KMS-11 (cell line): ENCODE measurements around the gene IMMP2L.

Experiments
- H2AFZ ChIP-seq: fragments of 200-600 bp; sonication (generic); 2 replicates; pipeline ENCODE4 v1.6.1; 2016; ENCODE audit warnings: antibody characterized with exemption, mixed run types, low read depth
- H3K27ac ChIP-seq: fragments of 200-600 bp; sonication (generic); 2 replicates; pipeline ENCODE4 v1.6.1; 2016; ENCODE audit warnings: mild to moderate bottlenecking, mixed run types
- H3K27me3 ChIP-seq: fragments of 200-600 bp; sonication (generic); 2 replicates; pipeline ENCODE4 v1.6.1; 2017; ENCODE audit warnings: mild to moderate bottlenecking, low read depth, mixed run types, moderate library complexity; ENCODE audit not compliant: insufficient read depth
- H3K36me3 ChIP-seq: fragments of 200-600 bp; sonication (generic); 2 replicates; pipeline ENCODE4 v1.6.1; 2017; ENCODE audit warnings: mild to moderate bottlenecking, mixed run types; ENCODE audit not compliant: insufficient read depth
- H3K4me1 ChIP-seq: fragments of 200-600 bp; sonication (generic); 2 replicates; pipeline ENCODE4 v1.6.1; 2016; ENCODE audit warnings: mild to moderate bottlenecking, low read depth, mixed run types; ENCODE audit not compliant: poor library complexity, severe bottlenecking
- H3K4me2 ChIP-seq: fragments of 200-600 bp; sonication (generic); 2 replicates; pipeline ENCODE4 v1.7.0; 2016; ENCODE audit warnings: mild to moderate bottlenecking, mixed run types
- H3K4me3 ChIP-seq: fragments of 200-600 bp; sonication (generic); IDR thresholded peaks from 2 replicates; pipeline ENCODE4 v1.6.1; 2017; ENCODE audit warnings: low read depth, low read length, mixed read lengths; ENCODE audit not compliant: insufficient read depth
- H3K79me2 ChIP-seq: fragments of 200-600 bp; sonication (generic); 2 replicates; pipeline ENCODE4 v1.6.1; 2016; ENCODE audit warnings: low read depth, mixed run types; ENCODE audit not compliant: insufficient read depth
- H3K9ac ChIP-seq: fragments of 200-600 bp; sonication (generic); 2 replicates; pipeline ENCODE4 v1.6.1; 2016; ENCODE audit warnings: mild to moderate bottlenecking, mixed run types
- H4K20me1 ChIP-seq: fragments of 200-600 bp; sonication (generic); 2 replicates; pipeline ENCODE4 v1.6.1; 2016; ENCODE audit warnings: mild to moderate bottlenecking, mixed run types; ENCODE audit not compliant: insufficient read depth
- TF ChIP-seq, protein P1 (sequence below): fragments of 200-600 bp; sonication (generic); conservative IDR thresholded peaks from 2 replicates; pipeline ENCODE4 v1.6.1; 2017; ENCODE audit warnings: low read depth, mild to moderate bottlenecking, antibody characterized with exemption, low read length, moderate library complexity, mixed read lengths

Gene IMMP2L

DNA sequence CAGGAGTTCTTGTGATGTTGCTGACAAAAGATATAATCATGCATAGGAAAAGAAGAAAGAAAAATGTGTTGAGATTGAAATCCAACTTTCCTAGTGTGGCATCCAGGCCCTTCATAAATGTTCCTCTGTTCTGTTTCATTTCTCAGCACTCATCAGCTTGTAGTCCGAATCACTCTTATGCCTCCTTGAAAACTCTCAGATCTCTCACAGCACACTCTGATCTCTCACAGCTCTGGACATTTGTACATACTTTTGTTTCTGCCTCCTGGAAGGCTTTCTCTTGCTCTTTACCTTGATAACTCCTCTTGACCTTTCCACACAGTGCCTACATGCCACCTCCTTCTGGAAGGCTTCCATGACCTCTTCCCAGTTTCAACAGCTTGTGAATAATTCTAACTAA, 880.4 kb downstream of the IMMP2L start:
- no peak overlapping the region for H3K4me3 ChIP-seq
- H3K4me2 ChIP-seq = no peak overlapping the region
- no peaks in the 10 kb centered on the region for H4K20me1 ChIP-seq
- H3K27me3 ChIP-seq = no peaks in the 10 kb centered on the region
- H3K27ac ChIP-seq = no peak overlapping the region
- no peak overlapping the region for H2AFZ ChIP-seq
- no peaks in the 10 kb centered on the region for H3K4me1 ChIP-seq
- no peaks in the 10 kb centered on the region for H3K36me3 ChIP-seq
- no peak overlapping the region for H3K9ac ChIP-seq
- H3K79me2 ChIP-seq = no peaks in the 10 kb centered on the region
- TF ChIP-seq, protein P1, sequence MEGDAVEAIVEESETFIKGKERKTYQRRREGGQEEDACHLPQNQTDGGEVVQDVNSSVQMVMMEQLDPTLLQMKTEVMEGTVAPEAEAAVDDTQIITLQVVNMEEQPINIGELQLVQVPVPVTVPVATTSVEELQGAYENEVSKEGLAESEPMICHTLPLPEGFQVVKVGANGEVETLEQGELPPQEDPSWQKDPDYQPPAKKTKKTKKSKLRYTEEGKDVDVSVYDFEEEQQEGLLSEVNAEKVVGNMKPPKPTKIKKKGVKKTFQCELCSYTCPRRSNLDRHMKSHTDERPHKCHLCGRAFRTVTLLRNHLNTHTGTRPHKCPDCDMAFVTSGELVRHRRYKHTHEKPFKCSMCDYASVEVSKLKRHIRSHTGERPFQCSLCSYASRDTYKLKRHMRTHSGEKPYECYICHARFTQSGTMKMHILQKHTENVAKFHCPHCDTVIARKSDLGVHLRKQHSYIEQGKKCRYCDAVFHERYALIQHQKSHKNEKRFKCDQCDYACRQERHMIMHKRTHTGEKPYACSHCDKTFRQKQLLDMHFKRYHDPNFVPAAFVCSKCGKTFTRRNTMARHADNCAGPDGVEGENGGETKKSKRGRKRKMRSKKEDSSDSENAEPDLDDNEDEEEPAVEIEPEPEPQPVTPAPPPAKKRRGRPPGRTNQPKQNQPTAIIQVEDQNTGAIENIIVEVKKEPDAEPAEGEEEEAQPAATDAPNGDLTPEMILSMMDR = no peak

DNA sequence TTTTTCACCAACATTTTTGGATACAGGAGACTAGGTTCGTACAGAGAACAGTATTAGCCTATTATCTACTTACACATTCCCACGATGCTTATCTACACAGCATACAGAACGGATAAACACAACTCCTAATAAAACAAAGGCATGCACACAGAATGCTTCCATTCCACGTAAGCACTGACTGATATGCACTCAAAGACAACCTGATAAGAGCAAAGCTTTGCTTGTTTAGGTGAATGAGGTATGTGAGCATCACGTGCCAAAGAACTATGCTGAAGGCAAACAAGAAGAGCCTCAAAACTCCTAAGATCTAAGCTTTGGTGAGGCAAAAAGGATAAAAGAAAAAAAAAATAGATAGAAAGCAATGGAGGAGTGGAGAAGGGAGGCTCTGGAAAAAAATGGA, 884.9 kb downstream of the IMMP2L start:
- Histone ChIP-seq H3K4me3 (no peak overlapping the region), H3K4me2 (no peak overlapping the region), H3K36me3 (no peaks in the 10 kb centered on the region), H3K4me1 (no peaks in the 10 kb centered on the region), H4K20me1 (no peaks in the 10 kb centered on the region), H3K9ac (no peak overlapping the region), H3K27me3 (no peaks in the 10 kb centered on the region), H2AFZ (no peak overlapping the region), H3K79me2 (no peaks in the 10 kb centered on the region), H3K27ac (no peak overlapping the region)
- TF ChIP-seq, protein P1 = no peak

DNA sequence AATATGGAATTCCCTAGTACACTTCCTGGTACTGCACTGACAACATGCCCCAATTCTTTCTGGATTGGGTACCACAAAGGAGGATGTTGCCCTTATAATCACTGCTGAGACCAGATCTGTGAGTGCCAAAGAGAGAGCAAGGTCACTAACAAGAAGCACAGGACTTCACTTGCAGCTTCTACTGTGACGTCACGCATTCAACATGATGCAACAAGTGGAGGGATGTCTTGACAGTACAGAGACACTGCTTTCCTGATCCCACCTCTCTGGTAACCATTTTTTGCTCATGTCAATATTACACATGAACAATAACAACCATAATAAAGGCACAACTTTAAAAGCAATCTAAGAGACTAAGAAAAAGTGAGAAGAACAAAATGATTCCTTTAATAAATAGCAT, 885.5 kb downstream of the IMMP2L start:
- Histone ChIP-seq H3K4me2 (no peak overlapping the region), H3K4me3 (no peak overlapping the region), H2AFZ (no peak overlapping the region), H3K27ac (no peak overlapping the region), H3K9ac (no peak overlapping the region), H3K27me3 (no peaks in the 10 kb centered on the region), H3K4me1 (no peaks in the 10 kb centered on the region), H3K79me2 (no peaks in the 10 kb centered on the region), H4K20me1 (no peaks in the 10 kb centered on the region), H3K36me3 (no peaks in the 10 kb centered on the region)
- TF ChIP-seq, protein P1 = no peak

DNA sequence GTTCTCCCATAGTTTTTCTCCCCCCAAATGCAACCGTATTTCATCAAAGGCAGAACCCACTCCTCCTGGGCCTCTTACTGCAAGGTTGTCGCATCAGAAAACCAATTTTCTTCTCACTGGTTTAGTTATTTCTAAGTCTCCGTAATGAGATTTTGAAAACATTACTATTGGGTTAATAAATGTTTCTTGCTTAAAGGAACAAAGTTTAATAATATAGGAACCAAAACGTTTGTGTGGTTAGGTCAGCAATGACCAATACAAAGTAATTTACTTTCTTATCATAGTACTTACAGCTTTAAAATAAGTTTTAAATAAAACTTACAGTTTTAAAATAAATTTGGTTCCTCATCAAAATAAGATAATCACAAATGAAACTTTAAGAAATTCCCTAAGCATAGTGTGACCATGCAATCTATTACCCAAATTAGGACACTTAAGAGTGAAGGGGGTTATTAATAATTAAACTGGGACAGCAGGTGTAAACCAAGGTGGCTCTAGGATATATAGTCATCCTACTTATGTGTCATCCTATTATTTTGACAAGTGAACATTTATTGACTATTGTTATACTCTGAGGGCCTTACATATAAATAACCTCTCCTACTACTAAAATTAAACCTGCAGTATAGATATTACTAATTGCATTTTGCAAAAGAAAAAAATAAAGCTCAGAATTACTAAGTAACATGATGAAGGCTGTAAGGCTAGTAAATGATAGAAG, 886.7 kb downstream of the IMMP2L start:
- Histone ChIP-seq H4K20me1 (no peaks in the 10 kb centered on the region), H2AFZ (no peak overlapping the region), H3K4me2 (no peak overlapping the region), H3K27me3 (no peaks in the 10 kb centered on the region), H3K27ac (no peak overlapping the region), H3K4me3 (no peak overlapping the region), H3K36me3 (no peaks in the 10 kb centered on the region), H3K9ac (no peak overlapping the region), H3K4me1 (no peaks in the 10 kb centered on the region), H3K79me2 (no peaks in the 10 kb centered on the region)
- TF ChIP-seq, protein P1 = no peak
